Endothelial cell of umbilical vein (primary cell): Measurements from ENCODE around the gene ANXA8L1. TPM values are rescaled to one million over a fixed set of nuclear protein-coding genes. Genes with fewer than 3 reads are reported as not detected.
"Not testable (repeated sequence)": the region's sequence is repeated elsewhere in the genome, so short reads cannot be mapped to it uniquely, and the experiment has no call there.

Experiments
- BruUV-seq: library from RNA; stranded (reverse); fragments of 400-500 nt; replicated peaks from 2 replicates; lab custom pipeline; 2021; lab: Mats Ljungman, UMichigan
- CTCF ChIA-PET: fragments of 300-600, 350-600 bp; sonication (Branson Sonifier 250); formaldehyde crosslinking; loops from one replicate; lab custom pipeline; 2021; ENCODE audit warnings: antibody characterized with exemption, inconsistent platforms; lab: Charles Lee
- POLR2A ChIA-PET: fragments of 300-600, 350-600 bp; sonication (Branson Sonifier 250); formaldehyde crosslinking; loops from one replicate; lab custom pipeline; 2021; ENCODE audit warnings: antibody characterized with exemption, inconsistent platforms; lab: Charles Lee
- DNase-seq: peaks from one replicate; pipeline ENCODE4 v3.0.0-alpha.2; 2011; ENCODE audit warnings: low read depth, low spot score
- FAIRE-seq: peaks from 2 replicates; lab custom pipeline; 2011; peaks lifted over from hg19 to GRCh38; lab: Jason Lieb, UNC
- H2AFZ ChIP-seq: 2 replicates; pipeline ENCODE4 v1.6.0; 2012; ENCODE audit warnings: low read depth, low read length, control low read depth, inconsistent platforms
- H3K27ac ChIP-seq: 2 replicates; pipeline ENCODE4 v1.5.1; 2011; ENCODE audit warnings: low read depth, mild to moderate bottlenecking, control low read depth, low read length, moderate library complexity; ENCODE audit not compliant: insufficient read depth
- H3K27me3 ChIP-seq, 2 experiments: 2 replicates each; pipeline versions ENCODE4 v1.6.0 to v1.6.1; 2011; ENCODE audit warnings: low read length in 2 of 2, mixed read lengths in 1 of 2; ENCODE audit not compliant: control insufficient read depth in 2 of 2, insufficient read depth in 2 of 2
- H3K36me3 ChIP-seq, 2 experiments: 2 replicates in 1 of 2; 3 replicates in 1 of 2; pipeline ENCODE4 v1.5.1; 2011; ENCODE audit warnings: low read length in 2 of 2, mild to moderate bottlenecking in 1 of 2, moderate library complexity in 1 of 2; ENCODE audit not compliant: control insufficient read depth in 2 of 2, insufficient read depth in 2 of 2; ENCODE audit errors: extremely low read depth in 1 of 2
- H3K4me1 ChIP-seq: 3 replicates; pipeline ENCODE4 v1.5.1; 2011; ENCODE audit warnings: mild to moderate bottlenecking, low read length; ENCODE audit not compliant: control insufficient read depth, insufficient read depth; ENCODE audit errors: extremely low read depth
- H3K4me2 ChIP-seq: 2 replicates; pipeline ENCODE4 v1.6.1; 2011; ENCODE audit warnings: low read length, control low read depth, mixed read lengths; ENCODE audit not compliant: insufficient read depth
- H3K4me3 ChIP-seq, 3 experiments: fragments of 200-600 bp in 1 of 3; sonication (generic), shearing (Covaris generic) in 1 of 3; replicated peaks in 1 of 3; 2 replicates each; pipeline ENCODE4 v1.5.1; 2011 to 2016; ENCODE audit warnings: control low read depth in 3 of 3, low read length in 3 of 3, mild to moderate bottlenecking in 2 of 3, inconsistent platforms in 1 of 3, low read depth in 1 of 3, moderate library complexity in 1 of 3; ENCODE audit not compliant: insufficient read depth in 1 of 3
- H3K79me2 ChIP-seq: 2 replicates; pipeline ENCODE4 v1.6.0; 2012; ENCODE audit warnings: low read length, inconsistent platforms; ENCODE audit not compliant: control insufficient read depth, insufficient read depth
- H3K9ac ChIP-seq: replicated peaks from 2 replicates; pipeline ENCODE3; 2011; ENCODE audit warnings: low read length, control low read depth; ENCODE audit not compliant: insufficient read depth; ENCODE audit errors: extremely low read depth
- H3K9me1 ChIP-seq: replicated peaks from 3 replicates; pipeline ENCODE4 v1.6.0; 2011; ENCODE audit warnings: mild to moderate bottlenecking, low read length; ENCODE audit not compliant: control insufficient read depth, insufficient read depth; ENCODE audit errors: extremely low read depth
- H3K9me3 ChIP-seq: replicated peaks from 2 replicates; pipeline ENCODE4 v1.5.1; 2012; ENCODE audit warnings: low read length, inconsistent platforms; ENCODE audit not compliant: control insufficient read depth, insufficient read depth
- H4K20me1 ChIP-seq: replicated peaks from 2 replicates; pipeline ENCODE3; 2011; ENCODE audit warnings: mild to moderate bottlenecking, low read length; ENCODE audit not compliant: control insufficient read depth, insufficient read depth; ENCODE audit errors: extremely low read depth
- dilution Hi-C: fragments of 300-500 bp; cut with MboI; formaldehyde crosslinking; loops from one replicate; pipeline ENCODE4 v1.15.0; 2019; ENCODE audit warnings: low sequenced_read_pairs; ENCODE audit not compliant: extremely low pct_ligation_motif_present
- intact Hi-C: fragments of 100-400 bp; cut with micrococcal nuclease; formaldehyde crosslinking; loops from one replicate; pipeline ENCODE4 v1.10.0; 2022
- polyA plus RNA-seq, 4 experiments: library from polyadenylated mRNA; depleted of rRNA in 3 of 4; stranded (reverse) in 3 of 4; unstranded in 1 of 4; fragments of >200 nt; gene quantifications; 2 replicates each; pipeline versions ENCODE4 v1.2.1 to v1.2.3, GENCODE V29; 2011 to 2012; ENCODE audit warnings: missing spikeins in 1 of 4
- total RNA-seq: library from RNA; stranded (reverse); gene quantifications from 2 replicates; pipeline ENCODE4 v1.2.3, GENCODE V29; 2021

Gene ANXA8L1
- total and polyA plus RNA-seq, 2 donors (not counting 3 experiments of a cell fraction or from before 2014, with no cell fraction given), result not detected

GRCh38 chr10:46378108-46378507 is 2.5 kb downstream of the ANXA8L1 start:
- H3K9me1 ChIP-seq, dilution Hi-C loops, H2AFZ ChIP-seq, H3K27me3 ChIP-seq, H4K20me1 ChIP-seq, CTCF ChIA-PET, H3K4me1 ChIP-seq, H3K27ac ChIP-seq, H3K4me3 ChIP-seq, DNase-seq, H3K4me2 ChIP-seq, BruUV-seq, H3K79me2 ChIP-seq, FAIRE-seq, H3K9me3 ChIP-seq, POLR2A ChIA-PET, H3K36me3 ChIP-seq, H3K9ac ChIP-seq, intact Hi-C loops: not testable (repeated sequence)

GRCh38 chr10:46379233-46379848 is 3.8 kb downstream of the ANXA8L1 start:
- H3K4me3 ChIP-seq, intact Hi-C loops, H3K27ac ChIP-seq, dilution Hi-C loops, H3K4me1 ChIP-seq, H4K20me1 ChIP-seq, H3K4me2 ChIP-seq, DNase-seq, H3K27me3 ChIP-seq, FAIRE-seq, CTCF ChIA-PET, H3K79me2 ChIP-seq, BruUV-seq, POLR2A ChIA-PET, H2AFZ ChIP-seq, H3K9me1 ChIP-seq, H3K9ac ChIP-seq, H3K36me3 ChIP-seq, H3K9me3 ChIP-seq: not testable (repeated sequence)

DNA sequence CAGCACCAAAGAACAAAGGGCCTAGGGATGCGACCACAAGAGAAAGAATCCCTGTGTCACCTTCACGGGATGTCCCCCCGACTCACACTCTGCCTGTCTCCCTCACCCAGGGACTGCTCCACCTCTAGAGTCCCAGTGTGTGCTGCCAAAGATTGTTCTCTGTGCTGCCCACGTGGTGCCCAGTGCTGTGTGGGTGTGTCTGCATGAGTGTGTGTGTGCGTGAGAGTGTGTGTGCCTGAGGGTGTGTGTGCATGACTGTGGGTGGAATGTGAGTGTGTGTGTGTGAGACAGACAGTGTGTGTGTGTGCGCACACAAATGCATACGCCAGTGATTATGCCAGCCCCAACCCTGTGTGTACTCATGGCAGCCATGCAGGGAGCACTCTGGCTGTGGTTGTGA is 10.3 kb downstream of the ANXA8L1 start:
- POLR2A ChIA-PET, result not testable (repeated sequence)

GRCh38 chr10:46386694-46387093 is 11.1 kb downstream of the ANXA8L1 start:
- CTCF ChIA-PET, result not testable (repeated sequence)

More for the DNA sequence above, 10.3 kb downstream of the ANXA8L1 start:
- H3K4me2 ChIP-seq, H3K4me3 ChIP-seq, FAIRE-seq, CTCF ChIA-PET, H3K27ac ChIP-seq, H3K27me3 ChIP-seq, H3K4me1 ChIP-seq, H3K9me1 ChIP-seq, H3K9me3 ChIP-seq, H3K79me2 ChIP-seq, DNase-seq, H4K20me1 ChIP-seq, H3K36me3 ChIP-seq, dilution Hi-C loops, H3K9ac ChIP-seq, intact Hi-C loops, BruUV-seq, H2AFZ ChIP-seq: not testable (repeated sequence)

More at GRCh38 chr10:46386694-46387093, 11.1 kb downstream of the ANXA8L1 start:
- dilution Hi-C loops, H3K9ac ChIP-seq, H3K27me3 ChIP-seq, POLR2A ChIA-PET, H3K4me2 ChIP-seq, BruUV-seq, H3K4me1 ChIP-seq, DNase-seq, FAIRE-seq, H3K79me2 ChIP-seq, H4K20me1 ChIP-seq, H3K4me3 ChIP-seq, H3K9me1 ChIP-seq, H2AFZ ChIP-seq, H3K9me3 ChIP-seq, intact Hi-C loops, H3K27ac ChIP-seq, H3K36me3 ChIP-seq: not testable (repeated sequence)
